ENCODE results near the gene GARIN3.
A peak's percentile ranks its signal among the peaks of the same experiment; 100 is the strongest.

The GARIN3 gene

GRCh38 chr5:157143127-157143971 lies 22.7 kb downstream of the GARIN3 start:
- DNase-seq = peak; percentile 60

DNA sequence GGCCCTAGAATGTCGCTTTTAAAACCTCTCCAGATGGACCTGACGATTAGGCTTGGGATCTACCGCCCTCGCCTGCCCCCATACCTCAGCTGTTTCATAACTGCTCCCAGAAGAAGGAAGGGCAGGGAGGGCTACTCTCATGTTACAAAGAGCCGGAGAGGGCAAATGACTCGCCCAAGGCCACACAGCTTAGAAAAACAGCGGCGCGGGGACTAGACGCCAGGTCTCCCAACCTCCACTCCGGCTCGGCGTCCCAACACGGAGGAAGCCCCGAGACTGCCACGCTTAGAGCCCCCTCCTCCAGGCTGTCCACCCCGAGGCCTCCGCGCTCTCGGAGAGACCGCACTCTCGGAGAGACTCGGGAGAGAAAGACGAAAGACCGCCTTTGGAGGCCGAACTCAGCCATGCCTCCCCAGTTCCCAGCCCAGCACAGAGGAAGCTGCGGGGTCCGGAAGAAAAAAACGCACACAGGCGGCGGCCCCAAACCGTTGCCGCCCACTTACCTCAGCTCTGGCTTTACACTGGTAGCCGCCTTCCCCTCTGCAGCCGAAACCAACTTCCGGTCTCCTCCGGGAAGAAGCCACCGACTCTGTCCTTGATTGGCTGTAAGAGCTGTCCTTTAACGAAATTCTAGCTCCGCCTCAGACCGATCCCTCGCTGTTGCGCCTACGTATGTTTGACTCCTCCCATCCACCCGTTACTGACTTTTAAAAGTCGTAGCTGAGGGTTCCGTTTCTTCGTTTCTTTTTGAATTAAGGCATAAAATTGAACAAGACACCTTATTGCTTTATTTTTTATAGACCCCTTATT lies 23.5 kb downstream of the GARIN3 start, which contains the start of gene MED7:
Gene MED7 (minus strand): TSS at position 549 of the 810 bp plus-strand sequence. CDS start 3,434 bp downstream, outside the sequence.
- peak; percentile 94 for DNase-seq

DNA sequence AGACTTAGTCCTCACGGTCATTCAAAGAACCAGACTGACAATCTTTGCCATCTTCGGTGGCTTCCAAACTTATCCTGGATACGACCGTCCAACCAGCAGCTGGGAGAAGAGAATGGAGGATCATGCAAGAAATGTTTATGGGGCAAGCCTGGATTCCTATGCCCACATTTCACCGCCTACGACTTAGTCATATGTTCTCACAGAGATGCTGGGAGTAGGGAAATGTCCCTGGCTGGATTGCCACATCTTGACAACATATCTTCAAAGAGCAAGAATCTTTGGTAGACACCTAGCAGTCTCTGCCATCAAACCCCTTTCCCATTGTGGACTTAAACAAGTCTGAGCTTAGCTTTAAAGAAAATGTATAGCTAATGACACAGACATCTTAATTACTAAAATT lies 28.4 kb downstream of the GARIN3 start:
- DNase-seq = no peak

GRCh38 chr5:157132281-157132612 lies 33.8 kb downstream of the GARIN3 start:
- no peak for DNase-seq

DNA sequence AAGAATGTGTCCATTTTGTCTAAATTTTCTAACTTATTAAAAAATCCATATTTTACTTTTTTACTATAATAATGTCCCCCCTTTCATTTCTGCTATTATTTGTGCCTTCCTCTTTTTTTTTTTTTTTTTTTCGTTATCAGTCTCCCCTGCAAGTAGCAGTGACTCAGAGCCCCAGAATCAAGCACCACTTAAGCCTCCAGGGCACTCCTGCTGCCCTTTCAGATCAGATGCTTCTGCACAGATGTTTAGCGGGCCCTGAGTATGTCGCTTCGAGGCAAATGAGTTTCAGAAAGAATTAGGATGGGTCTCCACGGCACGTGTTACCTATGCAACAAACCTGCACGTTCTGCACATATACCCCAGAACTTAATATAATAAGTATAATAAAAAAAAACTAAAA lies 35.1 kb downstream of the GARIN3 start:
- DNase-seq = no peak

GRCh38 chr5:157121709-157122108 lies 44.4 kb downstream of the GARIN3 start:
- no peak for DNase-seq

- no peak for DNase-seq
These were observed 46.0 kb downstream of the GARIN3 start for GRCh38 chr5:157120102-157120501.

GRCh38 chr5:157116483-157116954 lies 49.5 kb downstream of the GARIN3 start:
- no peak for DNase-seq

GRCh38 chr5:157115502-157115901 lies 50.6 kb downstream of the GARIN3 start:
- DNase-seq = no peak

- DNase-seq = no peak
These were observed 51.1 kb downstream of the GARIN3 start for GRCh38 chr5:157115012-157115411.

DNA sequence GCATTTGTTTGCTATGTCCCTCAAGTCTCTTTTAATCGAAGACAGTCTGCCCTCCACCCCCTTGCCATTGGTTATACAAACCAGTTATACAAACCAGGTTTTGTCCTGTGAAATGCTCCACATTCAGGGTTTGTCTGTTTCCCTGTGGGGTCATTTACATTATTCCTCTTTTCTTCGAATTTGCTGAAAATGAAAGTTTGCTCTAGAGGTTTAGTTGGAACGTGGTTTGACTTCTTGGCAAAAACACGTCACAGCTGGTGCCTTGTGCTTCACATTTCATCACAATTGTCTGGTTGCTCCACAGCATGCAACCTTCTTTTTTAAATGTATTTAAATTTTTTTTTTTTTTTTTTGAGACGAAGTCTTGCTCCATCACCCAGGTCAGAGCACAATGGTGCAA lies 53.1 kb downstream of the GARIN3 start:
- DNase-seq = no peak

All from NCI-H1092 (cell line).